ENCODE data around the gene CA10. TPM values are rescaled to one million over a fixed set of nuclear protein-coding genes. Genes with fewer than 3 reads are reported as not detected.

CA10 gene
- total and polyA plus RNA-seq, 2 donors (not counting 1 experiment from before 2014, with no cell fraction given), result not detected

- CTCF ChIA-PET, result interaction anchor here (1.3 kb wide), 1 partner anchor 31 kb away, joined by 5 read pairs; no protein-coding TSS in a partner anchor
- intact Hi-C loops (cut with micrococcal nuclease), result no loop called here
Observed at GRCh38 chr17:51734462-51734861, 424.1 kb downstream of the CA10 start.

GRCh38 chr17:51733166-51733565 is 425.3 kb downstream of the CA10 start:
- Mint-ChIP-seq H3K4me1 (no peaks in the 10 kb centered on the region), H3K27ac (no peak overlapping the region), H3K9me3 (ENCODE audit: insufficient read depth) (no peaks in the 10 kb centered on the region), H3K27me3 (peaks cover 5% of the 10 kb centered on the region), H3K4me3 (no peak overlapping the region)
- no peak overlapping the region for H2AFZ ChIP-seq (ENCODE audit: insufficient read depth, low read depth, low read length, poor library complexity, severe bottlenecking)
- H4K20me1 ChIP-seq (ENCODE audit: control insufficient read depth, insufficient read depth, low read length, poor library complexity, severe bottlenecking), result no peaks in the 10 kb centered on the region
- no peaks in the 10 kb centered on the region for H3K79me2 ChIP-seq (ENCODE audit: control insufficient read depth, insufficient read depth, low read length)
- ChIA-PET POLR2A (no interaction called here), CTCF (interaction anchor here (0.7 to 1.3 kb wide), 2 partner anchors 12 to 33 kb away, joined by 3 to 5 read pairs; no protein-coding TSS in a partner anchor)
- no peaks in the 10 kb centered on the region for H3K9me3 ChIP-seq (ENCODE audit: control extremely low read depth in 1 of 3, control insufficient read depth in 2 of 3, insufficient read depth in 1 of 3, low read length in 2 of 3)
- no peak overlapping the region for H3K27ac ChIP-seq (ENCODE audit: low read length in 2 of 2)
- H3K4me2 ChIP-seq (replicated peaks; ENCODE audit: low read depth, low read length, poor library complexity, severe bottlenecking), result no peak overlapping the region
- whole genome bisulfite sequencing (ENCODE audit: insufficient coverage), result no CpG with 5 or more reads among the region's 6 CpGs
- ATAC-seq (ENCODE audit: low read depth) (no peak), DNase-seq (no peak)
- H3K36me3 ChIP-seq (replicated peaks in 1 of 2; ENCODE audit: control extremely low read depth in 1 of 2, control insufficient read depth in 1 of 2, extremely low read depth in 1 of 2, insufficient read depth in 2 of 2, low read length in 1 of 2), result no peaks in the 10 kb centered on the region
- no peaks in the 10 kb centered on the region for H3K4me1 ChIP-seq (ENCODE audit: control insufficient read depth in 2 of 2, insufficient read depth in 2 of 2, low read length in 2 of 2)
- H3K27me3 ChIP-seq (replicated peaks in 1 of 4; ENCODE audit: control extremely low read depth in 1 of 4, control insufficient read depth in 3 of 4, insufficient read depth in 4 of 4, low read length in 3 of 4), result no peaks in the 10 kb centered on the region
- intact Hi-C loops (cut with micrococcal nuclease), result no loop called here
- TF ChIP-seq EZH2 (IDR thresholded peaks at IDR 0.05; ENCODE audit: borderline replicate concordance, insufficient read depth, low read depth, low read length, poor library complexity, severe bottlenecking) (no peak), CTCF (IDR thresholded peaks at IDR 0.05) (no peak)
- H3K4me3 ChIP-seq (ENCODE audit: control extremely low read depth in 1 of 5, extremely low read depth in 1 of 5, insufficient read depth in 1 of 5, low read depth in 2 of 5, low read length in 4 of 5), result no peak overlapping the region
- H3K9ac ChIP-seq (ENCODE audit: low read length), result no peak overlapping the region

More at GRCh38 chr17:51734462-51734861, 424.1 kb downstream of the CA10 start:
- no peak overlapping the region for H3K4me3 ChIP-seq (ENCODE audit: control extremely low read depth in 1 of 5, extremely low read depth in 1 of 5, insufficient read depth in 1 of 5, low read depth in 2 of 5, low read length in 4 of 5)
- no peaks in the 10 kb centered on the region for H3K9me3 Mint-ChIP-seq (ENCODE audit: insufficient read depth)
- TF ChIP-seq CTCF (IDR thresholded peaks at IDR 0.05) (no peak), EZH2 (IDR thresholded peaks at IDR 0.05; ENCODE audit: borderline replicate concordance, insufficient read depth, low read depth, low read length, poor library complexity, severe bottlenecking) (no peak)
- H3K27me3 ChIP-seq (replicated peaks in 1 of 4; ENCODE audit: control extremely low read depth in 1 of 4, control insufficient read depth in 3 of 4, insufficient read depth in 4 of 4, low read length in 3 of 4), result no peaks in the 10 kb centered on the region
- no peak for ATAC-seq (ENCODE audit: low read depth)
- whole genome bisulfite sequencing (ENCODE audit: insufficient coverage), result 58% methylated on average over 4 of the region's 4 CpGs
- no peaks in the 10 kb centered on the region for H3K4me1 ChIP-seq (ENCODE audit: control insufficient read depth in 2 of 2, insufficient read depth in 2 of 2, low read length in 2 of 2)
- no peak overlapping the region for H3K4me3 Mint-ChIP-seq
- no peaks in the 10 kb centered on the region for H3K4me1 Mint-ChIP-seq
- H3K36me3 ChIP-seq (replicated peaks in 1 of 2; ENCODE audit: control extremely low read depth in 1 of 2, control insufficient read depth in 1 of 2, extremely low read depth in 1 of 2, insufficient read depth in 2 of 2, low read length in 1 of 2), result no peaks in the 10 kb centered on the region
- no peak overlapping the region for H3K27ac ChIP-seq (ENCODE audit: low read length in 2 of 2)
- H3K79me2 ChIP-seq (ENCODE audit: control insufficient read depth, insufficient read depth, low read length), result no peaks in the 10 kb centered on the region
- no peak overlapping the region for H3K4me2 ChIP-seq (replicated peaks; ENCODE audit: low read depth, low read length, poor library complexity, severe bottlenecking)
- no peak overlapping the region for H3K9ac ChIP-seq (ENCODE audit: low read length)
- no peak for DNase-seq
- H4K20me1 ChIP-seq (ENCODE audit: control insufficient read depth, insufficient read depth, low read length, poor library complexity, severe bottlenecking), result no peaks in the 10 kb centered on the region
- POLR2A ChIA-PET, result no interaction called here
- H3K27me3 Mint-ChIP-seq, result no peaks in the 10 kb centered on the region
- no peaks in the 10 kb centered on the region for H3K9me3 ChIP-seq (ENCODE audit: control extremely low read depth in 1 of 3, control insufficient read depth in 2 of 3, insufficient read depth in 1 of 3, low read length in 2 of 3)
- H3K27ac Mint-ChIP-seq, result no peak overlapping the region
- no peak overlapping the region for H2AFZ ChIP-seq (ENCODE audit: insufficient read depth, low read depth, low read length, poor library complexity, severe bottlenecking)
